ENCODE data around the gene CDRT15.
"Not testable (repeated sequence)": the region's sequence is repeated elsewhere in the genome, so short reads cannot be mapped to it uniquely, and the experiment has no call there.

Gene CDRT15

DNA sequence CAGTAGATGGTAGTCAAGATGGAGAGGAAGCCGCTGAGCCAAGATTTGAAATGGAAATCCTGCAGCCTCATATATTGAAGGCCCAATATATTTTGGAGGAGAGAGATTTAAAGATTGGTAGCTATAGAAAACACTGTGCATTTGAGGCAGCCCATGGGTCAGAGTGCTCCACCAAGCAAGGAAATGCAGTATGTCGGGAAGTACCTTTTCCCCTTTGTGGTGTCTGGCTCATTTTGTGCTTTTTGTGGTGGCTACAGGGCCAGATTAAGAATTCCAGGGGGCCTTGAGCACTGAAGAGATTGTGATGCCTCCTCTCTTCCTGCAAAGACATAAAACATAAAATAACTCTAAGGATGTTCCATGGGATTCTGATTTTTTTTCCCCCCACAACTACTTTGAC, 39.6 kb downstream of the CDRT15 start:
- Histone ChIP-seq H3K9me3 (ENCODE audit: control insufficient read depth, low read length) (no peaks in the 10 kb centered on the region), H3K36me3 (ENCODE audit: control insufficient read depth, insufficient read depth, low read length) (no peaks in the 10 kb centered on the region), H3K4me1 (ENCODE audit: control insufficient read depth, insufficient read depth, low read length) (peaks cover 22% of the 10 kb centered on the region), H3K27me3 (ENCODE audit: control insufficient read depth, insufficient read depth, low read length) (no peaks in the 10 kb centered on the region), H3K9ac (ENCODE audit: low read length) (no peak overlapping the region), H3K4me3 (ENCODE audit: low read length) (no peak overlapping the region)

DNA sequence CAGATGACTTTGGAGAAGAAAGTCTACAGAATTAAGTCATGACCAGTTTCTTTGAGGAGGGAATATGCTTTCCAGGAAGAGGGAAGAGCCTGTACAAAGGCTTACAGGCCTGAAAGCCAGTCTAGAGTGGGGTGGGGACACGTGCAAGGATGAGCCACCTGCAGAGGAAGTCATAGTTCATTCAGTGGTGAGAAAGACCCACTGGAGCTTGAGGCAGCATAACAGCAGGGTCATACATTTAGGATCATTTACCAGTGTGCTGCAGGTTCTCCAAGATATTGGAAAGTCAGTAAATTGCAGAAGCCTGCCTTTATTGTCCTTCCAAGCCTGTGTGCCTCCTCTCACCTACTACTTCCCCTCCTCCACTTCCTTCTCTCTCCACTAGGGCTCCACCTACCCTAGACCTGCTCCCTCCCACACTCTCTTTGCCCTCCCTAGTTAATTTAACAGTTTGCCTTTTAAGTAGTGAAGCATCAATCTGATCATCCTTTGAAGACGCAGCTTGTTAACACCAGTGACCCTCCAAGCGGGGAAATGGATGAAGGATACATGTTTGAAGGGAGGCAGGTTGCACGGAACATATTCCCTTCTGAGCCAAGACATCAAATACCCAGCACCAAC, 40.2 kb downstream of the CDRT15 start:
- H3K9ac ChIP-seq (ENCODE audit: low read length) = no peak overlapping the region
- H3K4me1 ChIP-seq (ENCODE audit: control insufficient read depth, insufficient read depth, low read length) = peaks cover 19% of the 10 kb centered on the region
- H3K4me3 ChIP-seq (ENCODE audit: low read length) = no peak overlapping the region
- no peaks in the 10 kb centered on the region for H3K9me3 ChIP-seq (ENCODE audit: control insufficient read depth, low read length)
- no peaks in the 10 kb centered on the region for H3K36me3 ChIP-seq (ENCODE audit: control insufficient read depth, insufficient read depth, low read length)
- H3K27me3 ChIP-seq (ENCODE audit: control insufficient read depth, insufficient read depth, low read length) = no peaks in the 10 kb centered on the region

DNA sequence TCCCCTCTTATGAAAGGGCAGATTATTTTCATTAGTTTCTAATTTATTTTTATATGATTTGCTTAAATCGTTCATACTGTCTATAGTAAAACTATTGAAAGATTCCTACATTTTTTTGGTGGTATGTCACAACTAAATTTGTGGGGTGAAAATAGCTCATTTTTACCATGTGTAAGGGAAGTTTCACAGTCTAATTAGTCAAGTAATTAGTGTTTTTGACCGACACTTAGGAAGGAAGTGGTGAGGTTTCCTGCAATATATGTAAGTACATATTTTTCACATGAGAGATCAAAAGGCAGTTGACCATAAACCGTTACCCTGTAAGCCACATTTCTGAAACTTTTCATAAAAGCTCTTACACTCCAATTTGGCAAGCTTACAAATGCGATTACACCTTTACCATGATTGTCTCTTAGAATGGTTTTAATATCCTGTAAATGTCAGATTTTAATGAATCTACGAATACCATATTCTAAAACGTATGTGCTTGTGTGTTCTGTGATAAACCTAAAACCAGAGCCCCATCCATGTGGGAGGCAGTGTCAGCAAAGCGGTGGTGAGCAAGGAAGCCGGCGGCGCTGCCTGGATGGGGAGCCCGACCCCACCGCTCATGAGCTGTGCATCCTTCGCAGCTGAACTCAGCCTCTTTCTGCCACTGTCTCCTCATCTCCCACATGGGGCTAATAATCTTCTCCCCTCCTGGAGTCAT, 43.9 kb downstream of the CDRT15 start:
- H3K27me3 ChIP-seq (ENCODE audit: control insufficient read depth, insufficient read depth, low read length); H3K4me1 ChIP-seq (ENCODE audit: control insufficient read depth, insufficient read depth, low read length); H3K36me3 ChIP-seq (ENCODE audit: control insufficient read depth, insufficient read depth, low read length); H3K4me3 ChIP-seq (ENCODE audit: low read length); H3K9ac ChIP-seq (ENCODE audit: low read length); H3K9me3 ChIP-seq (ENCODE audit: control insufficient read depth, low read length): not testable (repeated sequence)

DNA sequence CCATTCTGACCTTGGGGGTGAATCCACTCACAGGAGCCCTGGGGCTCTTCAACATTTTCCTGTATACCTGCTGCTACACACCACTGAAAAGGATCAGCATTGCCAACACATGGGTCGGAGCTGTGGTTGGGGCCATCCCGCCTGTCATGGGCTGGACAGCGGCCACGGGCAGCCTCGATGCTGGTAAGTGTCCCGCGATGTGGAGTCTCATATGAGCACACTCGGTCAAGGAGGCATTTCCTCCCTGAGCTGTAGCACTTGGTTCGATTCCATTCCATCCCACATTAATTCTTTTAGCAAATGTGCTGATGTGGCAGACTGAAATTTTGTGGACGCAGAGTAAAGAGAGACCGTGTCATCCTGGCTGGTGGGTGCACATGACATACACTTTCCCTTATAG, 44.6 kb downstream of the CDRT15 start:
- H3K4me3 ChIP-seq (ENCODE audit: low read length); H3K9me3 ChIP-seq (ENCODE audit: control insufficient read depth, low read length); H3K4me1 ChIP-seq (ENCODE audit: control insufficient read depth, insufficient read depth, low read length); H3K9ac ChIP-seq (ENCODE audit: low read length); H3K27me3 ChIP-seq (ENCODE audit: control insufficient read depth, insufficient read depth, low read length); H3K36me3 ChIP-seq (ENCODE audit: control insufficient read depth, insufficient read depth, low read length): not testable (repeated sequence)

DNA sequence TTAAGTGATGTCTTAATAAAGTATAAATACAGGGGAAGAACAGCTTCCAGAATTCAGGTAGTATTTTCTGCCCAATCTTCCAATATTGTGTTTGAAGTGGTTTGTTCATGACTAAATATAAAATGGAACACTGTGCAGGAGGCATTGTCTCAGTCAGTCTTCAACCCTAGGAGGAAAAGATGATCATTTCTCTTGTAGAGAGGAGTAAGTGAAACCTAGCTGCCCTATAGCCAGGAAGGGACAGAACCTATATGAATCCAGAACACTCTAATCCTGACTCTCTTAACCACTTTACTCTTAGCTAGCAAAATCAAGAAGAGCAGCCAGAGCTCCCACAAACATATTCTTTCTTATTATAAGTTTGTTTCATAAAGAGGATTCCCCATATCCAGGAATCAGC, 45.2 kb downstream of the CDRT15 start:
- not testable (repeated sequence) for H3K9me3 ChIP-seq (ENCODE audit: control insufficient read depth, low read length); H3K9ac ChIP-seq (ENCODE audit: low read length); H3K36me3 ChIP-seq (ENCODE audit: control insufficient read depth, insufficient read depth, low read length); H3K27me3 ChIP-seq (ENCODE audit: control insufficient read depth, insufficient read depth, low read length); H3K4me3 ChIP-seq (ENCODE audit: low read length); H3K4me1 ChIP-seq (ENCODE audit: control insufficient read depth, insufficient read depth, low read length)

DNA sequence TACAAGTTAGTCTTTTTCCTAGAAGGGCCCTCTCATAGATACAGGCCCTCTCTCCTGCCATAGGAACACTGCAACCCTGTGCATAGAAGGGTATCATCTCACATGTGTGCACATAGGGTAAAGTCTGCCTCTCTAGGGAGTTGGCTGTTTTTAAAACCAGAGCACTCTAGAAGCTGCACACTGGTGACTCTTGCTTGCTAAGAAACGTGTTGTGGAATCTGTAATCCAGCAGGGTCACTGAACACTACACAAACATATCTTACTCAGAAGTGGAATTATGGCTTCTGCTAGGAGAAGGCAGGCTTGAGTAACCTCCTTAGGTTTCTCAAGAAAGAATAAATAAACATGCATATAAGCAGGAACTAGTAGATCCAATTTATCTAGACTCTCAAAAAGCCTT, 45.9 kb downstream of the CDRT15 start:
- not testable (repeated sequence) for H3K9ac ChIP-seq (ENCODE audit: low read length); H3K27me3 ChIP-seq (ENCODE audit: control insufficient read depth, insufficient read depth, low read length); H3K4me1 ChIP-seq (ENCODE audit: control insufficient read depth, insufficient read depth, low read length); H3K4me3 ChIP-seq (ENCODE audit: low read length); H3K36me3 ChIP-seq (ENCODE audit: control insufficient read depth, insufficient read depth, low read length); H3K9me3 ChIP-seq (ENCODE audit: control insufficient read depth, low read length)

DNA sequence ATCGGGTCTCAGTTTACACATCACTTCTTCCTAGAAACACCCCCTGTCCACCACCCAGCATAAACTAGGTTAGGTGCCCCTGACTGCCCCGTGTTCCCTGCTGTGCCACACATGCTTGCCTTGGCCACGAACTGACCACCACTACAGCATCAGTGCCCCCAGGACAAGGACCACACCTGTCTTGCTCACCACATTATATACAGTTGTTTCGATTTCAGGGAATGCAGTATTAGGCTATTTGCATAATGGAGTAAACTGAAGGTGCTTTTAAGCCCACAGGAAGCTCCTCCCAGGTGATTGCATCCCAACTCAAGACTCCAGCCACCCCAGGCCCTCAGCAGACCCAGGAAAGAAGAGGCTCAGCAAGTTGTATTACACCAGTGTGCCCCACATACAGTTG, 50.2 kb downstream of the CDRT15 start:
- not testable (repeated sequence) for H3K27me3 ChIP-seq (ENCODE audit: control insufficient read depth, insufficient read depth, low read length); H3K36me3 ChIP-seq (ENCODE audit: control insufficient read depth, insufficient read depth, low read length); H3K9ac ChIP-seq (ENCODE audit: low read length); H3K4me3 ChIP-seq (ENCODE audit: low read length); H3K4me1 ChIP-seq (ENCODE audit: control insufficient read depth, insufficient read depth, low read length); H3K9me3 ChIP-seq (ENCODE audit: control insufficient read depth, low read length)
